HG03060 (cell line): Measurements from ENCODE around the gene SOCS2.
"Not testable (repeated sequence)": the region's sequence is repeated elsewhere in the genome, so short reads cannot be mapped to it uniquely, and the experiment has no call there.

Source experiments
- ATAC-seq: cut with Tn5 transposase; IDR thresholded peaks from one replicate; pipeline ENCODE4 v1.9.1; 2021; ENCODE audit warnings: low read depth, moderate number of reproducible peaks; ENCODE audit not compliant: unreplicated experiment

The SOCS2 gene

GRCh38 chr12:93571925-93572711, at the start of gene SOCS2:
Gene SOCS2, plus strand, starts transcription at chr12:93572675. Its CDS starts 223 bp downstream, at chr12:93572898.
- no peak for ATAC-seq

- no peak for ATAC-seq
Measured at GRCh38 chr12:93524386-93525133, 47.9 kb upstream of the SOCS2 start.

GRCh38 chr12:93526786-93527428, 45.6 kb upstream of the SOCS2 start:
- no peak for ATAC-seq

- ATAC-seq: no peak
Measured at GRCh38 chr12:93530358-93530757, 42.1 kb upstream of the SOCS2 start.

- no peak for ATAC-seq
Measured at GRCh38 chr12:93533310-93533709, 39.2 kb upstream of the SOCS2 start.

- peak; percentile 12 for ATAC-seq
Measured at GRCh38 chr12:93536111-93536765, 36.2 kb upstream of the SOCS2 start.

GRCh38 chr12:93536766-93537488, 35.5 kb upstream of the SOCS2 start:
- ATAC-seq: peak; percentile 93

- ATAC-seq: no peak
Measured at GRCh38 chr12:93537769-93538168, 34.7 kb upstream of the SOCS2 start.

GRCh38 chr12:93539821-93540220, 32.7 kb upstream of the SOCS2 start:
- ATAC-seq: no peak

GRCh38 chr12:93540466-93540865, 32.0 kb upstream of the SOCS2 start:
- ATAC-seq: no peak

- ATAC-seq: no peak
Measured at GRCh38 chr12:93541578-93542225, 30.8 kb upstream of the SOCS2 start.

GRCh38 chr12:93547778-93548177, 24.7 kb upstream of the SOCS2 start:
- ATAC-seq: no peak

- ATAC-seq: no peak
Measured at GRCh38 chr12:93549174-93549573, 23.3 kb upstream of the SOCS2 start.

- ATAC-seq: no peak
Measured at GRCh38 chr12:93550748-93551611, 21.5 kb upstream of the SOCS2 start.

- ATAC-seq: no peak
Measured at GRCh38 chr12:93552427-93552826, 20.0 kb upstream of the SOCS2 start.

GRCh38 chr12:93557879-93558278, 14.6 kb upstream of the SOCS2 start:
- ATAC-seq: not testable (repeated sequence)

- ATAC-seq: not testable (repeated sequence)
Measured at GRCh38 chr12:93558685-93559084, 13.8 kb upstream of the SOCS2 start.

- ATAC-seq: no peak
Measured at GRCh38 chr12:93563807-93564538, 8.5 kb upstream of the SOCS2 start.
